Keratinocyte (primary cell): ENCODE data around the gene PLCXD1. TPM values are rescaled to one million over a fixed set of nuclear protein-coding genes. Genes with fewer than 3 reads are reported as not detected.
"Not testable (repeated sequence)": the region's sequence is repeated elsewhere in the genome, so short reads cannot be mapped to it uniquely, and the experiment has no call there.

Experiments used
- DNase-seq: peaks from one replicate; pipeline ENCODE4 v3.0.0-alpha.2; 2011; ENCODE audit warnings: low read depth, missing footprints, low spot score
- FAIRE-seq: peaks from 2 replicates; lab custom pipeline; 2011; peaks lifted over from hg19 to GRCh38; lab: Jason Lieb, UNC
- H2AFZ ChIP-seq: 2 replicates; pipeline ENCODE4 v1.6.0; 2012; ENCODE audit warnings: low read length, control low read depth, inconsistent platforms; ENCODE audit not compliant: control insufficient read depth
- H3K27ac ChIP-seq: 2 replicates; pipeline ENCODE4 v1.5.1; 2011; ENCODE audit warnings: low read length; ENCODE audit not compliant: control insufficient read depth, insufficient read depth
- H3K27me3 ChIP-seq: 3 replicates; pipeline ENCODE4 v1.6.0; 2011; ENCODE audit warnings: low read length; ENCODE audit not compliant: control insufficient read depth, insufficient read depth; ENCODE audit errors: extremely low read depth
- H3K36me3 ChIP-seq, 2 experiments: 2 replicates in 1 of 2; 3 replicates in 1 of 2; pipeline ENCODE4 v1.5.1; 2011; ENCODE audit warnings: low read length in 2 of 2, mild to moderate bottlenecking in 1 of 2; ENCODE audit not compliant: control insufficient read depth in 2 of 2, insufficient read depth in 2 of 2; ENCODE audit errors: extremely low read depth in 1 of 2
- H3K4me1 ChIP-seq: 3 replicates; pipeline ENCODE4 v1.5.1; 2011; ENCODE audit warnings: low read length; ENCODE audit not compliant: control insufficient read depth, insufficient read depth; ENCODE audit errors: extremely low read depth
- H3K4me2 ChIP-seq: 3 replicates; pipeline ENCODE4 v1.6.0; 2011; ENCODE audit warnings: low read depth, low read length; ENCODE audit not compliant: control insufficient read depth, insufficient read depth; ENCODE audit errors: extremely low read depth
- H3K4me3 ChIP-seq, 3 experiments: fragments of 200-600 bp in 1 of 3; sonication (generic) in 1 of 3; 2 replicates in 2 of 3; 3 replicates in 1 of 3; pipeline ENCODE4 v1.5.1; 2011 to 2016; ENCODE audit warnings: low read length in 3 of 3, mild to moderate bottlenecking in 3 of 3, control low read depth in 2 of 3, inconsistent platforms in 1 of 3, low read depth in 1 of 3, mixed read lengths in 1 of 3, mixed run types in 1 of 3, moderate library complexity in 1 of 3; ENCODE audit not compliant: control insufficient read depth in 2 of 3, insufficient read depth in 2 of 3; ENCODE audit errors: extremely low read depth in 1 of 3
- H3K79me2 ChIP-seq: 2 replicates; pipeline ENCODE4 v1.6.0; 2012; ENCODE audit warnings: low read length; ENCODE audit not compliant: control insufficient read depth, insufficient read depth
- H3K9ac ChIP-seq: 3 replicates; pipeline ENCODE4 v1.6.0; 2011; ENCODE audit warnings: low read length; ENCODE audit not compliant: control insufficient read depth, insufficient read depth; ENCODE audit errors: extremely low read depth
- H3K9me1 ChIP-seq: 3 replicates; pipeline ENCODE4 v1.6.0; 2011; ENCODE audit warnings: low read length; ENCODE audit not compliant: control insufficient read depth, insufficient read depth; ENCODE audit errors: extremely low read depth
- H3K9me3 ChIP-seq: 2 replicates; pipeline ENCODE4 v1.5.1; 2012; ENCODE audit warnings: low read depth, low read length; ENCODE audit not compliant: control insufficient read depth
- H4K20me1 ChIP-seq: 3 replicates; pipeline ENCODE4 v1.6.0; 2011; ENCODE audit warnings: low read length; ENCODE audit not compliant: control insufficient read depth, insufficient read depth; ENCODE audit errors: extremely low read depth
- CTCF ChIP-seq, 3 experiments: IDR thresholded peaks in 1 of 3; conservative IDR thresholded peaks in 1 of 3; optimal IDR thresholded peaks in 1 of 3; 2 replicates in 2 of 3; 3 replicates in 1 of 3; pipeline versions ENCODE3 to v1.5.1; 2011; ENCODE audit warnings: low read length in 3 of 3, mild to moderate bottlenecking in 3 of 3, moderate library complexity in 2 of 3, control low read depth in 1 of 3, inconsistent platforms in 1 of 3; ENCODE audit not compliant: insufficient read depth in 2 of 3; ENCODE audit errors: extremely low read depth in 1 of 3
- EZH2 ChIP-seq: IDR thresholded peaks from one replicate; pipeline ENCODE4 v1.6.1; 2012; ENCODE audit warnings: inconsistent platforms, mild to moderate bottlenecking, low read length, moderate library complexity
- dilution Hi-C: fragments of 300-500 bp; cut with MboI; formaldehyde crosslinking; loops from one replicate; pipeline ENCODE4 v1.7.0; 2020; ENCODE audit warnings: low sequenced_read_pairs; ENCODE audit not compliant: extremely low pct_ligation_motif_present
- polyA plus RNA-seq, 5 experiments: library from polyadenylated mRNA; depleted of rRNA in 3 of 5; stranded (reverse) in 3 of 5; stranded (forward) in 1 of 5; unstranded in 1 of 5; fragments of >200 nt; gene quantifications; 1 replicate in 1 of 5; 2 replicates in 3 of 5; 3 replicates in 1 of 5; pipeline versions ENCODE4 v1.2.1 to v1.2.3, GENCODE V29; 2011 to 2012; ENCODE audit warnings: missing spikeins in 2 of 5, low read depth in 1 of 5, low replicate concordance in 1 of 5

The PLCXD1 gene
- polyA plus RNA-seq, 1 donor (not counting 4 experiments of a cell fraction or from before 2014, with no cell fraction given), result 6.3 TPM

GRCh38 chrX:300334-300733, 19.2 kb downstream of the PLCXD1 start:
- FAIRE-seq (no peak), DNase-seq (no peak)
- H3K9me3 ChIP-seq, result no peaks in the 10 kb centered on the region
- no peaks in the 10 kb centered on the region for H3K79me2 ChIP-seq
- H3K36me3 ChIP-seq, result peaks cover 8 to 12% of the 10 kb centered on the region in 2 experiments
- TF ChIP-seq EZH2, result no peak
- TF ChIP-seq CTCF (optimal IDR thresholded peaks at IDR 0.05 in 1 of 3, IDR thresholded peaks at IDR 0.05 in 1 of 3, conservative IDR thresholded peaks at IDR 0.05 in 1 of 3; ENCODE audit: extremely low read depth in 1 of 3, insufficient read depth in 2 of 3, low read length in 3 of 3), result no peak
- H3K4me1 ChIP-seq, result no peaks in the 10 kb centered on the region
- no peaks in the 10 kb centered on the region for H3K27me3 ChIP-seq
- no peak overlapping the region for H2AFZ ChIP-seq
- H3K27ac ChIP-seq, result no peak overlapping the region
- H4K20me1 ChIP-seq, result no peaks in the 10 kb centered on the region
- H3K9ac ChIP-seq, result no peak overlapping the region
- dilution Hi-C loops, result no loop called here
- H3K4me2 ChIP-seq, result no peak overlapping the region
- no peaks in the 10 kb centered on the region for H3K9me1 ChIP-seq
- H3K4me3 ChIP-seq, result no peak overlapping the region

- dilution Hi-C loops, result no loop called here
- Histone ChIP-seq H3K4me2 (no peak overlapping the region), H3K4me3 (no peak overlapping the region), H3K9me1 (no peaks in the 10 kb centered on the region), H3K9ac (no peak overlapping the region), H2AFZ (no peak overlapping the region), H3K27ac (no peak overlapping the region), H3K79me2 (no peaks in the 10 kb centered on the region), H4K20me1 (peaks cover 1% of the 10 kb centered on the region), H3K36me3 (peaks cover 16% of the 10 kb centered on the region in 2 experiments), H3K27me3 (no peaks in the 10 kb centered on the region), H3K4me1 (no peaks in the 10 kb centered on the region), H3K9me3 (no peaks in the 10 kb centered on the region)
- DNase-seq (no peak), FAIRE-seq (no peak)
- no peak for TF ChIP-seq EZH2
- no peak for TF ChIP-seq CTCF (optimal IDR thresholded peaks at IDR 0.05 in 1 of 3, IDR thresholded peaks at IDR 0.05 in 1 of 3, conservative IDR thresholded peaks at IDR 0.05 in 1 of 3; ENCODE audit: extremely low read depth in 1 of 3, insufficient read depth in 2 of 3, low read length in 3 of 3)
Measured at GRCh38 chrX:302975-303374, 21.8 kb downstream of the PLCXD1 start.

- not testable (repeated sequence) for H3K4me2 ChIP-seq
Measured at GRCh38 chrX:305781-306613, 24.8 kb downstream of the PLCXD1 start.

More at GRCh38 chrX:305781-306613, 24.8 kb downstream of the PLCXD1 start:
- H3K4me1 ChIP-seq, H3K27me3 ChIP-seq, H3K4me3 ChIP-seq, dilution Hi-C loops, H3K9me1 ChIP-seq, H4K20me1 ChIP-seq, H3K27ac ChIP-seq, H2AFZ ChIP-seq, DNase-seq, H3K9ac ChIP-seq, H3K79me2 ChIP-seq, H3K9me3 ChIP-seq: not testable (repeated sequence)
- FAIRE-seq, result peak; percentile 92
- peaks cover 16 to 20% of the 10 kb centered on the region in 2 experiments for H3K36me3 ChIP-seq
